ENCODE data around the gene LGALS14.
"Not testable (repeated sequence)": the region's sequence is repeated elsewhere in the genome, so short reads cannot be mapped to it uniquely, and the experiment has no call there.

Gene LGALS14

GRCh38 chr19:39704181-39705044, at the start of gene LGALS14:
LGALS14 (plus strand) TSS chr19:39704481; CDS start chr19:39704529, 48 bp downstream.
- no peak within 1 kb of the TSS for H3K9ac ChIP-seq (ENCODE audit: insufficient read length)
- no peaks in the 10 kb centered on the region for H3K9me3 ChIP-seq (ENCODE audit: low read depth, low read length)
- H3K4me3 ChIP-seq, result no peak within 1 kb of the TSS
- H3K36me3 ChIP-seq (ENCODE audit: insufficient read depth, low read length), result no peaks in the 10 kb centered on the region
- TF ChIP-seq FOXP2 (optimal IDR thresholded peaks at IDR 0.05; ENCODE audit: control extremely low read depth, extremely low read length, insufficient read depth) (no peak), EZH2 (IDR thresholded peaks at IDR 0.05) (no peak), POLR2AphosphoS5 (IDR thresholded peaks at IDR 0.05; ENCODE audit: borderline replicate concordance, low read depth, low read length) (no peak)
- H3K27ac ChIP-seq, result no peak within 1 kb of the TSS
- DNase-seq (ENCODE audit: low read depth, low spot score), result no peak

DNA sequence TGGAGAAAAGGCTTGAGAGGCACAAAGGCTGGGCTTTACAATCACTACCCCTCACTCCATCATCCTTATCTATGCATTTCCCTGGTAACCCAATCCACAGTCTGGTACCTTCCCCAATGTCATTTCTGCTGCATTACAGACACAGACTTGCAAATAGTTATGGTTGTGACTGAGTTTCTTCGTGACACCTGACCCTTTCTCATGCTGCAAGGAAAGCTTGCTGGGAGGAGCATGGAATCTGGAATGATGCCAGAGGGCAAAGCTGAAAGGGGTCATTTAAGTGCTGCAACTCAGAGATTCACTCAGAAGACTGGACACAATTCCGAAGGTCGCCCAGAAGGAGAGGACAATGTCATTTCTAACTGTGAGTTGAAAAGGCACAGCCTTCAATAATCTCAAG, 48.7 kb upstream of the LGALS14 start, which contains the start of gene LGALS16:
TSS of gene LGALS16 (plus strand) at position 301 of the 400 bp plus-strand sequence. CDS start at position 350, 49 bp downstream.
- no peak for DNase-seq (ENCODE audit: low read depth, low spot score)
- Histone ChIP-seq H3K9me3 (ENCODE audit: low read depth, low read length) (no peaks in the 10 kb centered on the region), H3K36me3 (ENCODE audit: insufficient read depth, low read length) (no peaks in the 10 kb centered on the region), H3K27ac (no peak within 1 kb of the TSS), H3K4me3 (no peak within 1 kb of the TSS), H3K9ac (ENCODE audit: insufficient read length) (no peak within 1 kb of the TSS)
- TF ChIP-seq POLR2AphosphoS5 (IDR thresholded peaks at IDR 0.05; ENCODE audit: borderline replicate concordance, low read depth, low read length) (no peak), EZH2 (IDR thresholded peaks at IDR 0.05) (no peak), FOXP2 (optimal IDR thresholded peaks at IDR 0.05; ENCODE audit: control extremely low read depth, extremely low read length, insufficient read depth) (no peak)

GRCh38 chr19:39659791-39660190, 44.5 kb upstream of the LGALS14 start:
- TF ChIP-seq POLR2AphosphoS5 (IDR thresholded peaks at IDR 0.05; ENCODE audit: borderline replicate concordance, low read depth, low read length) (no peak), FOXP2 (optimal IDR thresholded peaks at IDR 0.05; ENCODE audit: control extremely low read depth, extremely low read length, insufficient read depth) (no peak), EZH2 (IDR thresholded peaks at IDR 0.05) (no peak)
- no peaks in the 10 kb centered on the region for H3K36me3 ChIP-seq (ENCODE audit: insufficient read depth, low read length)
- no peak overlapping the region for H3K4me3 ChIP-seq
- no peak overlapping the region for H3K27ac ChIP-seq
- no peaks in the 10 kb centered on the region for H3K9me3 ChIP-seq (ENCODE audit: low read depth, low read length)
- DNase-seq (ENCODE audit: low read depth, low spot score), result no peak
- no peak overlapping the region for H3K9ac ChIP-seq (ENCODE audit: insufficient read length)

DNA sequence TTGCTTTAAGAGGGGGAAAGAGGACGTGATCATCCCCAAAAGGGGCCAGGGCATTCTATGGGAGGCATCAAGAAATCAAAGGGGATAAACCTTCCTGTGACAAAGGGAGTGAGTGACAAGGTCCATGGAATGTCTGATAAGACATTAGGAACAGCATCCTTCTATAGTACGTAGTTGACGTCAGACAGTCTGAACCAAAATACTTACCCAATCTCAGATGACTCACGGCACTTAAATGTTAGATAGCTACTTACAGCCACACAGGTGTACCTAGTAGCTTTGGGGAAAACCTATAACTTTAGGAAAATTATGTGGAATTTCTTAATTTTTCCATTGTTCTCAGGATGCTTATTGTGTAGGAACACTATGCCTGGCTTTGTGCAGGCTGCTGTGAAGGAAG, 43.6 kb upstream of the LGALS14 start:
- no peaks in the 10 kb centered on the region for H3K9me3 ChIP-seq (ENCODE audit: low read depth, low read length)
- no peak overlapping the region for H3K27ac ChIP-seq
- no peak for DNase-seq (ENCODE audit: low read depth, low spot score)
- TF ChIP-seq FOXP2 (optimal IDR thresholded peaks at IDR 0.05; ENCODE audit: control extremely low read depth, extremely low read length, insufficient read depth) (no peak), EZH2 (IDR thresholded peaks at IDR 0.05) (no peak), POLR2AphosphoS5 (IDR thresholded peaks at IDR 0.05; ENCODE audit: borderline replicate concordance, low read depth, low read length) (no peak)
- H3K9ac ChIP-seq (ENCODE audit: insufficient read length), result no peak overlapping the region
- H3K36me3 ChIP-seq (ENCODE audit: insufficient read depth, low read length), result no peaks in the 10 kb centered on the region
- no peak overlapping the region for H3K4me3 ChIP-seq

- no peak overlapping the region for H3K4me3 ChIP-seq
- H3K36me3 ChIP-seq (ENCODE audit: insufficient read depth, low read length), result no peaks in the 10 kb centered on the region
- DNase-seq (ENCODE audit: low read depth, low spot score), result no peak
- no peaks in the 10 kb centered on the region for H3K9me3 ChIP-seq (ENCODE audit: low read depth, low read length)
- H3K9ac ChIP-seq (ENCODE audit: insufficient read length), result no peak overlapping the region
- no peak for TF ChIP-seq POLR2AphosphoS5 (IDR thresholded peaks at IDR 0.05; ENCODE audit: borderline replicate concordance, low read depth, low read length)
- TF ChIP-seq EZH2 (IDR thresholded peaks at IDR 0.05), result no peak
- no peak for TF ChIP-seq FOXP2 (optimal IDR thresholded peaks at IDR 0.05; ENCODE audit: control extremely low read depth, extremely low read length, insufficient read depth)
- H3K27ac ChIP-seq, result no peak overlapping the region
Observed at GRCh38 chr19:39661565-39661964, 42.7 kb upstream of the LGALS14 start.

DNA sequence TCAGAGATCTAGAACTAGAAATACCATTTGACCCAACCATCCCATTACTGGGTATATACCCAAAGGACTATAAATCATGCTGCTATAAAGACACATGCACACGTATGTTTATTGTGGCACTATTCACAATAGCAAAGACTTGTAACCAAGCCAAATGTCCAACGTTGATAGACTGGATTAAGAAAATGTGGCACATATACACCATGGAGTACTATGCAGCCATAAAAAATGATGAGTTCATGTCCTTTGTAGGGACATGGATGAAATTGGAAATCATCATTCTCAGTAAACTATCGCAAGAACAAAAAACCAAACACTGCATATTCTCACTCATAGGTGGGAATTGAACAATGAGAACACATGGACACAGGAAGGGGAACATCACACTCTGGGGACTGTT, 34.4 kb upstream of the LGALS14 start:
- DNase-seq (ENCODE audit: low read depth, low spot score); H3K9me3 ChIP-seq (ENCODE audit: low read depth, low read length); H3K36me3 ChIP-seq (ENCODE audit: insufficient read depth, low read length); H3K4me3 ChIP-seq; H3K9ac ChIP-seq (ENCODE audit: insufficient read length); H3K27ac ChIP-seq: not testable (repeated sequence)

DNA sequence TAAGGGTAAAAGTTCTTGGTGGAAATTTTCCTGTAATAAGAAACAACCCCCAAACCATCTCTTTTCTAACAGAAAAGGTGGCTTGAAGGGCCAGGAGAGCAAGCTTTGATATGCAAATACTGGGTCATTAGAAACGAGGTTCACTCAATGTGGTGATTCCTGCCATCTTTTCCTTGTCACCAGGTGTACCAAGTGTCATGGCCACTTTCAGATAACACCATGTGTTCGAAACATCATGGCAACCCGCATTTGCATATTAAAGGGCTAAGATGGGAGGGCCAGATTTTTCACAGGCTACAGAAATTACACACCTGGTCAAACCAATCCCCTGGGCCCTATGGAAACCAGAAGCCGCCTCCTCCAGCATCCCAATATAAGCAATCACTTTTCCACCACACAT, 33.3 kb upstream of the LGALS14 start:
- Histone ChIP-seq H3K9me3 (ENCODE audit: low read depth, low read length) (no peaks in the 10 kb centered on the region), H3K4me3 (no peak overlapping the region), H3K9ac (ENCODE audit: insufficient read length) (no peak overlapping the region), H3K36me3 (ENCODE audit: insufficient read depth, low read length) (no peaks in the 10 kb centered on the region), H3K27ac (no peak overlapping the region)
- TF ChIP-seq FOXP2 (optimal IDR thresholded peaks at IDR 0.05; ENCODE audit: control extremely low read depth, extremely low read length, insufficient read depth) (no peak), EZH2 (IDR thresholded peaks at IDR 0.05) (no peak), POLR2AphosphoS5 (IDR thresholded peaks at IDR 0.05; ENCODE audit: borderline replicate concordance, low read depth, low read length) (no peak)
- DNase-seq (ENCODE audit: low read depth, low spot score), result no peak

DNA sequence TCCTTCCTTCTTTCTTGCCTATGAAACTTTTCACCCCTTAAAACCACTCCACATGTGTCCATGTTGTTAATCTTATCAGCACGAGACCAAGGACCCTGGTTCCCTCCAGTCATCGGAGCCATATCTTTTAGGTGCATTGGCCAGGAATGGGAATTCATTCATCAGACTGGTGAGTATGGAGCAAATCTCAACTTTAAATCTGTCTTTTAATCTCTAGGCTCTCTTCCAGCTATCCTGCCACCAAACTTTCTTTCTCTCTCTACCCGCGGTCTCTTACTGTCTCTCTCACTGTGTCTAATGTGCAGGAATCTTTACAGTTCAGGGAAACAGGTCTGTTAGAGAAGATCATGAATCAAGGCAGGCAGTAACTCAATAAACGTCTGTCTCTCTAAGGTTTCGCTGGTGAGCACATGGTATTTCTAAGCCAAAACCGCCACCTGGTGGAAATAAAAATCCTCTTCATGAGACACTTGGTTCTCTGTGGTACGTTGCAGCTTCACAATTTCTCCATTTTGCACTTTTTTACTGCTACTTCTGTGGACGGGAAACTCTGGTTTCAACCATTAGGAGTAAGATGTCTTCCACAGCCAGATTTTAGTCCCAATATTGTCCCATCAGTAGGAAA, 32.4 kb upstream of the LGALS14 start:
- TF ChIP-seq FOXP2 (optimal IDR thresholded peaks at IDR 0.05; ENCODE audit: control extremely low read depth, extremely low read length, insufficient read depth), result no peak
- no peak for TF ChIP-seq POLR2AphosphoS5 (IDR thresholded peaks at IDR 0.05; ENCODE audit: borderline replicate concordance, low read depth, low read length)
- TF ChIP-seq EZH2 (IDR thresholded peaks at IDR 0.05), result no peak
- H3K4me3 ChIP-seq, result no peak overlapping the region
- DNase-seq (ENCODE audit: low read depth, low spot score), result peak; percentile 6
- H3K9ac ChIP-seq (ENCODE audit: insufficient read length), result no peak overlapping the region
- no peaks in the 10 kb centered on the region for H3K9me3 ChIP-seq (ENCODE audit: low read depth, low read length)
- H3K36me3 ChIP-seq (ENCODE audit: insufficient read depth, low read length), result no peaks in the 10 kb centered on the region
- no peak overlapping the region for H3K27ac ChIP-seq
